ENCODE results near the gene GRAPL.
"Not testable (repeated sequence)": the region's sequence is repeated elsewhere in the genome, so short reads cannot be mapped to it uniquely, and the experiment has no call there.

The GRAPL gene

DNA sequence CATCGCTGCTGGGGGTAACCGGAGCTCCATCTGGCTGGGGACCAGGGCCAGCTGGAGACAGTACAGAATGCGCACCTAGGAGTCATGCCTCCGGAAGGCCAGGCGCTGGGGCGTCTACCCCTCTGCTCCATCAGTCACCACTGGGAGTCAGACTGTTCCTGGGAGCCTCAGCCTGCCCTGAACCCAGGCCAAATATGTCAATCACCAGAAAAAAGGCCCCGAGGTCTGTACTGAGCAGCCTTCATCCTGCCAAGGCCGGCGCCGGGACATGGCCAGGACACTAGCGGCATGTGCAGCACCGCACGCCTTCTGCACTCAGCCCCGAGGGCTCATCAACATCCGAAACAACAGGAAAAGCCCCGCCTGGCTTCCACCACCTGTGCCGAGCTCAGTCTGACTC is 8.7 kb downstream of the GRAPL start:
- in situ Hi-C loops (cut with MboI; ENCODE audit: low sequenced_read_pairs): not testable (repeated sequence)

DNA sequence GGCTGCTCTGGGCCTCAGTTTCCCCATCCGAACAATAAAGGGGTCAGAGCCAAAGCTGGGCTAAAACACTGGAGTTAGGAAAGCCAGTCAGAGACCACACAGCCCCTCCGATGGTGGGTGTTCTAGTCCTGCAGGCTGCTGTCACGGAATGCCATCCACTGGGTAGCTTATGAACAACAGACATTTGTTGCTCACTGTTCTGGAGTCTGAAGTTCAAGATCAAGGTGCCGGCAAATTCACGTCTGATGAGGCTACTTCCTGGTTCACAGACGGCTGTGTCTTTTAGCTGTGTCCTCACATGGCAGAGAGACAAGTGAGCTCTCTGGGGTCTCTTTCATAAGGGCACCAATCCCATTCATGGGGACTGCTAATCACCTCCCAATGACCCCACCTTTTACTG is 9.2 kb downstream of the GRAPL start:
- in situ Hi-C loops (cut with MboI; ENCODE audit: low sequenced_read_pairs): not testable (repeated sequence)

- in situ Hi-C loops (cut with MboI; ENCODE audit: low sequenced_read_pairs): not testable (repeated sequence)
Measured at GRCh38 chr17:19137959-19138358, 10.6 kb downstream of the GRAPL start.

- in situ Hi-C loops (cut with MboI; ENCODE audit: low sequenced_read_pairs): not testable (repeated sequence)
Measured at GRCh38 chr17:19141366-19142155, 14.2 kb downstream of the GRAPL start.

DNA sequence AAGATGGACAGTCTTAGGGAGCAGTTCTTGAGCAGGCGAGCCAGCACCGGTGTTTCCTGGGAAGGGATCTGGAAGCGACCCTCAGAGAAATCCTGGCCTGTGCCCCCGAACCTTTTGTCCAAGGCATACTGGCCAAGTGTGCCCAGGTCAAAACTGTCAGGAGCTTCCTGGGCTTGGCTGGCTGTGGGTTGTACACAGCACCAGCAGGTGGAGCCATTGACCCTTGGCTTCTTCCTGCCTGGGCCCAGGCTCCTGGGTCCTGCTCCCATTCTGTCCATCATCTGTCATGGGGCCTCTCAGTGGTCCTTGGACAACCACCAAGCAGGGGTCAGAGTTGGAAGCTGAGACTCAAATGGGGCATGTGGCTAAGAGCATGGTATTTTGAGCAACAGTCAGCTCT is 15.0 kb downstream of the GRAPL start:
- in situ Hi-C loops (cut with MboI; ENCODE audit: low sequenced_read_pairs): not testable (repeated sequence)

GRCh38 chr17:19143097-19143777 is 15.8 kb downstream of the GRAPL start:
- in situ Hi-C loops (cut with MboI; ENCODE audit: low sequenced_read_pairs): not testable (repeated sequence)

- in situ Hi-C loops (cut with MboI; ENCODE audit: low sequenced_read_pairs): not testable (repeated sequence)
Measured at GRCh38 chr17:19144373-19144772, 17.0 kb downstream of the GRAPL start.

GRCh38 chr17:19145471-19145870 is 18.1 kb downstream of the GRAPL start:
- in situ Hi-C loops (cut with MboI; ENCODE audit: low sequenced_read_pairs): not testable (repeated sequence)

GRCh38 chr17:19150678-19151615 is 23.6 kb downstream of the GRAPL start:
- in situ Hi-C loops (cut with MboI; ENCODE audit: low sequenced_read_pairs): not testable (repeated sequence)

DNA sequence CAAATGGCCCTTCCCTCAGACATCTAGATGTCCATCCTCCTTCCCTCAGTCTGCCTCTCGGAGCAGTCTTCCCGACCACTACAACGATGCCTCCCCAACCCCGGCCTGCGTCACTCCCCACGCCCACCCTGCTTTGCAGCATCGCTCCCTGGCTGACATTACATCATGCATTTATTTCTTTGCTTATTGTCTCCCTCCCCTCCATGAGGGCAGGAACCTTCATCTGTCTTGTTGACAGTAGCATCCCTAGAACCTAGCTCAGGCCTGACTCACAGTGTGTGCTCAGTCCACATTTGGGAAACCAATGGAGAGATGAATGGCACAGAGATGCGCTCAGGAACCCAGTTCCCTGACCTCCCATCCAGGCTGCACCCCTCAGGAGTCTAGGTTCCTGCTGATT is 30.2 kb downstream of the GRAPL start:
- in situ Hi-C loops (cut with MboI; ENCODE audit: low sequenced_read_pairs): not testable (repeated sequence)

- in situ Hi-C loops (cut with MboI; ENCODE audit: low sequenced_read_pairs): not testable (repeated sequence)
Measured at GRCh38 chr17:19158478-19158877, 31.1 kb downstream of the GRAPL start.

- in situ Hi-C loops (cut with MboI; ENCODE audit: low sequenced_read_pairs): not testable (repeated sequence)
Measured at GRCh38 chr17:19158938-19159337, 31.5 kb downstream of the GRAPL start.

DNA sequence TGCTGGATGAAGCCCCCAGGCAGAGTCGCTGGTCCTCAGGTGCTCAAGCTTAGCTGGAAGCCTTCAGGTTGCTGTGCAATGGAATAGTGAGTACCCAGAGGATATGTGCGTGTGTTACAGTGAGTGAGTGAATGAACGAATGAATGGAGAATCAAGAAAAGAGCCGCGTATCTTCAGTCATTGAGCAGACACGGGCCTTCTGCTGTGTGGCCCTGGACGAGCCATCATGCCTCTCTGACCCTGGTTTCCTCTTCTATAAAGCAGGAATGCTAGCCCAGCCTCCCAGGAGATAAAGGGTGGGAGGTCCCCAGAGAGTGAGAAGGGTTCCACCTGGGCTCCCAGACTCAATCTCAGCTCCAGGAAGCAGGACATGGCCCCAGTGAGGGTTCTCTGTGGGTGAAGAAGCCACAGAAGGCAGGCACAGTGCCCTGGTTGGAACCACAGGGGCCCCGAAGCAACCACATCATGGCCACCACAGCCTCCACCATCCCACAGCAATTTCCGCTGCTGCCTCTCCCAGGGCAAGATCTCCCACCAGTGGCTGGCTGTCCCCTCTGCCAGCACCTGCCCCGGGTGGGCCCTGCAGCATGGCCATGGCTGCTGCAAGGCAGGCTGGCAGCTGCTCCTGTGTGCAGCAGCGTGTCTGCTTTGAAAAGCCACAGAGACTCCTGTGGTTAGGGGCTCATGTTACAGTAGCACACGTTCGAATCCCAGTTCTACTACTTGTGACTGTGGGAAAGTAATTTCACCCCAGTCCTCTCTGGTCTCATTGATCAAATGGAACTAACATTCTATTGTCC is 34.1 kb downstream of the GRAPL start:
- in situ Hi-C loops (cut with MboI; ENCODE audit: low sequenced_read_pairs): not testable (repeated sequence)

- in situ Hi-C loops (cut with MboI; ENCODE audit: low sequenced_read_pairs): not testable (repeated sequence)
Measured at GRCh38 chr17:19162384-19163216, 35.2 kb downstream of the GRAPL start.

DNA sequence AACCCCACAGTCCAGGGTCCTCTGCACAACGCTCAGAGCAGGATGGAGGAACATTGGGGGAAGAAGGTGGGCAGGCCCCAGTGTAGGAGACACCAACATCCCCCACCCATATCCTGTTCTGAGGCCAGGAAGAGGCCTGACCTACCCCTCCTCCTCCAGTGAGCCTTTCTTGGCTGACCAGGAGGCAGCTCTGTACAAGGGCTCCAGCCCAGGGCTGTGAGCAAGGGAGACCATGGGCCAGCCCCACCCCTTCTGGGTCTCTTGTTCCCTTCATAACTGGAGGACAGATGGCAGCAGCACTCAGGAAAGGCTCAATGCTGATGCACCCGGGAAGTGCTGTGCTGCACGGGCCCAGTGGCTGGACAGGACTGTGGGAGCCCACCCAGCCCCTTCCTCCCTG is 47.0 kb downstream of the GRAPL start:
- in situ Hi-C loops (cut with MboI; ENCODE audit: low sequenced_read_pairs): not testable (repeated sequence)

- in situ Hi-C loops (cut with MboI; ENCODE audit: low sequenced_read_pairs): not testable (repeated sequence)
Measured at GRCh38 chr17:19175410-19175809, 48.0 kb downstream of the GRAPL start.

- in situ Hi-C loops (cut with MboI; ENCODE audit: low sequenced_read_pairs): not testable (repeated sequence)
Measured at GRCh38 chr17:19181040-19181875, 53.9 kb downstream of the GRAPL start.

Measured in HL-60/S4 (cell line).